GM18498 (cell line): ENCODE measurements around the gene TMEM165.
"Not testable (repeated sequence)": the region's sequence is repeated elsewhere in the genome, so short reads cannot be mapped to it uniquely, and the experiment has no call there.

ENCODE experiments used
- ATAC-seq: cut with Tn5 transposase; IDR thresholded peaks from one replicate; pipeline ENCODE4 v1.9.1; 2021; ENCODE audit warnings: mild to moderate bottlenecking, moderate library complexity; ENCODE audit not compliant: unreplicated experiment

The TMEM165 gene

GRCh38 chr4:55395529-55396307 is at the start of gene TMEM165:
TSS of gene TMEM165 (plus strand) at chr4:55395957. CDS start at chr4:55396190, 233 bp downstream.
- ATAC-seq: peak; percentile 95

- peak; percentile 97 for ATAC-seq
These were observed 49.5 kb upstream of the TMEM165 start, which contains the start of gene SRD5A3 for GRCh38 chr4:55345980-55346850. TSS of gene SRD5A3 (plus strand) at chr4:55346242. CDS start at chr4:55346337, 95 bp downstream.

GRCh38 chr4:55346851-55347255 is 48.9 kb upstream of the TMEM165 start:
- no peak for ATAC-seq

GRCh38 chr4:55347610-55348228 is 48.0 kb upstream of the TMEM165 start:
- no peak for ATAC-seq

- ATAC-seq: no peak
These were observed 47.3 kb upstream of the TMEM165 start for GRCh38 chr4:55348466-55348865.

- ATAC-seq: not testable (repeated sequence)
These were observed 44.9 kb upstream of the TMEM165 start for GRCh38 chr4:55350870-55351269.

GRCh38 chr4:55351824-55352223 is 43.9 kb upstream of the TMEM165 start:
- ATAC-seq: no peak

- no peak for ATAC-seq
These were observed 43.0 kb upstream of the TMEM165 start for GRCh38 chr4:55352726-55353125.

GRCh38 chr4:55353228-55353747 is 42.5 kb upstream of the TMEM165 start:
- ATAC-seq: not testable (repeated sequence)

- no peak for ATAC-seq
These were observed 41.1 kb upstream of the TMEM165 start for GRCh38 chr4:55354648-55355047.

- ATAC-seq: no peak
These were observed 40.2 kb upstream of the TMEM165 start for GRCh38 chr4:55355555-55355954.

GRCh38 chr4:55356991-55357461 is 38.7 kb upstream of the TMEM165 start:
- ATAC-seq: no peak

- ATAC-seq: no peak
These were observed 37.5 kb upstream of the TMEM165 start for GRCh38 chr4:55358246-55358645.

- peak; percentile 84 for ATAC-seq
These were observed 37.1 kb upstream of the TMEM165 start for GRCh38 chr4:55358668-55359067.

- no peak for ATAC-seq
These were observed 36.3 kb upstream of the TMEM165 start for GRCh38 chr4:55359397-55359916.

GRCh38 chr4:55362938-55363337 is 32.8 kb upstream of the TMEM165 start:
- not testable (repeated sequence) for ATAC-seq

- ATAC-seq: no peak
These were observed 31.9 kb upstream of the TMEM165 start for GRCh38 chr4:55363691-55364351.

- ATAC-seq: no peak
These were observed 30.9 kb upstream of the TMEM165 start for GRCh38 chr4:55364691-55365344.

GRCh38 chr4:55365345-55365728 is 30.4 kb upstream of the TMEM165 start:
- no peak for ATAC-seq

GRCh38 chr4:55366621-55367020 is 29.1 kb upstream of the TMEM165 start:
- ATAC-seq: no peak
